SW480 (cell line): Measurements from ENCODE around the gene NKX2-4.
"Not testable (repeated sequence)": the region's sequence is repeated elsewhere in the genome, so short reads cannot be mapped to it uniquely, and the experiment has no call there.

Source experiments
- DNase-seq: peaks from one replicate; pipeline ENCODE4 v3.0.0-alpha.2; 2016; ENCODE audit warnings: low spot score

Gene NKX2-4

GRCh38 chr20:21393816-21394519 lies 3.4 kb downstream of the NKX2-4 start:
- no peak for DNase-seq

DNA sequence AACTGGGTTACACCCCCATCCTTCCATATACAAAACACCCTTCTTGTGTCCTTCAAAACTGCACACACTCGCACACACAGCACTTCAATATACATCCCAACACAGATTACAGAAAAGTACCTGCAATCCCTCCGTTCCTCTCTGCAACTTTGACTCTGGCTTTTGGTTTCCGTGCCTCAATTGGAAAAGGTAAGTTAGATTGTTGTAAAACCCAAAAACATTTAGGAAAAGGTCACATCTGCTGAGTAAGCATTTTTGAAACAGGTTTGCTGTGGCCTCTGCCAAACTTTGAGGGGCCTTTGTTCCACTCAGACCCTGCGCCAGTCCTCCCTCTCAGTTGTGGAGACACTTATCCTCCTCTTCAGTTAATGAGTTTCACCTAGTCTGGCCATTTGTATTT lies 4.2 kb downstream of the NKX2-4 start:
- DNase-seq, result no peak

- DNase-seq, result no peak
These were observed 5.4 kb downstream of the NKX2-4 start for GRCh38 chr20:21391972-21392352.

- DNase-seq, result no peak
These were observed 5.9 kb downstream of the NKX2-4 start for GRCh38 chr20:21391185-21391971.

GRCh38 chr20:21390768-21391167 lies 6.6 kb downstream of the NKX2-4 start:
- DNase-seq, result no peak

- no peak for DNase-seq
These were observed 8.0 kb downstream of the NKX2-4 start for GRCh38 chr20:21389368-21389767.

DNA sequence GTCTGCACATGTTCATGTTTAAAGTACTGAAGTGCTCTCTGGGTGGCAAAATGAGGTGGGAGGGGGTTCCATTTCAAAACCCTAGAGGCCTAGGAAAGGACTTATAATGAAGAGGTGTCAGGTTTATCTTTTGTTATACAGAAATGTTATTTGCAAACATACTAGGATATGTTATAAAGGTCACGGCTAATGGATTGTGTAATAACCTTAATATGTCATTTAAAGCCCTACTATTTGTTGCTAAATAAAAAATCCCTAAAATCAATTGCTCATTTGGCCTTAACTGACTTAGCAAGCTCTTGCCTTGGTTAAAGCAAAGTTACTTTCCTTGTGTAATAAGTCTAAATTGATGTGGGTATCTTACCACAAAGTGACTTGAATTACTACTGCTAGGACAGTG lies 8.8 kb downstream of the NKX2-4 start:
- no peak for DNase-seq

DNA sequence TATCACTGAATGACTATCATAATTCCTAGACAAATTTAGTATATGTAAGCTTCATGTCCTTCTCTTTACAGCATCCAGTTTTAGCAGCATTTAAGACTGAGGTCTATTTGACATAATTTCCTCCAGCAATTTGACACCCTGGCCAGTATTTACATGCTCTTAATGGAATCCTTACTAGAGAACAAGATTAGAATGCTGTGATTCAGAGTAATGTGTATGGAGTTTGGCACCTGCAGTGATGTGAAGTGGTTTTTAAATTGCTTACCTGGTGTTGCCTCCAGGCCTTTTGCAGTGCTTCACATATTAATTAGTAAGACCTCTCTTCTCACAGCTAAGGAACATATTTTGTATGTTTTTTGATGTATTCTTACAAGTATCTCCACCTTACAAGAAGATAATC lies 9.8 kb downstream of the NKX2-4 start:
- DNase-seq, result no peak

DNA sequence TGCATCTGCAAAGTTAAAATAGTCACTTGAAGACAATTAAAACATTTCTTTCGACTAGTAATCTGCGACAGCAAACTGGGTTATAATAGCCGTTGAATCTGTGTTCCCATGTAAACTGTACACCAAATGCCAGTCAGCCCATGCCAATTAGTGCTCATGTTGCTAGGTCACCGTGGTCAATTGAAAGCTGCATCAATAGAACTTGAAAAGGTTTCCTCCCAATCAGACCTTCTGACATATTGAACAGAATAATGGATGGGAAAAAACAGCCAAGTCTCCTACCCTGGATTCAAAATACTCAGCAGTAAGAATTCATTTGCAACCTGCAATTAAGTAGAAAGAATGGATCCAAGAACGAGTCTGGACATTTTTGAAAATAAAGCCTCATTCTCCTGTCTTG lies 11.2 kb downstream of the NKX2-4 start:
- DNase-seq, result no peak

DNA sequence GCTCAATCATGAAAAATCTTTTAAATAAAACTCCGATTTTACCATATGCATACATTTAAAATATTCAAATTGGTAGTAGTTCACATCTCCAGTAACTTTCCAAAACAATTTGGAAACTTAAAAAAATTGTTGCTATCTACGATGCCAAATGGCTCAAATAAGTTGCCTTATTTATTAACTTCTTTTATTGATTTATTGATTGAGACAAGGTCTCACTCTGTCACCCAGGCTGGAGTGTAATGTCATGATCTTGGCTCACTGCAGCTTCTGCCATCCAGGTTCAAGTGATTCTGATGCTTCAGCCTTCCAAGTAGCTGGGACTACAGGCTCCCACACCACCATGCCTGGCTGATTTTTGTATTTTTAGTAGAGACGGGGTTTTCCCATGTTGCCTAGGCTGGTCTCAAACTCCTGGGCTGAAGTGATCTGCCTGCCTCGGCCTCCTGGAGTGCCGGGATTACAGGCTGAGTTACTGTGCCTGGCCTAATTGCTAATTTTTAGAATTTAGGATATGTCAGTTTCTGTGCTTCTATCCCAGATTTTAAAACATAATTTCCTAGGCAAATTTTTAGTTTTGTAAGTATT lies 12.9 kb downstream of the NKX2-4 start:
- DNase-seq, result no peak

- no peak for DNase-seq
These were observed 15.7 kb downstream of the NKX2-4 start for GRCh38 chr20:21381619-21382018.

- no peak for DNase-seq
These were observed 16.6 kb downstream of the NKX2-4 start for GRCh38 chr20:21380711-21381110.

- DNase-seq, result no peak
These were observed 19.1 kb downstream of the NKX2-4 start for GRCh38 chr20:21378259-21378658.

DNA sequence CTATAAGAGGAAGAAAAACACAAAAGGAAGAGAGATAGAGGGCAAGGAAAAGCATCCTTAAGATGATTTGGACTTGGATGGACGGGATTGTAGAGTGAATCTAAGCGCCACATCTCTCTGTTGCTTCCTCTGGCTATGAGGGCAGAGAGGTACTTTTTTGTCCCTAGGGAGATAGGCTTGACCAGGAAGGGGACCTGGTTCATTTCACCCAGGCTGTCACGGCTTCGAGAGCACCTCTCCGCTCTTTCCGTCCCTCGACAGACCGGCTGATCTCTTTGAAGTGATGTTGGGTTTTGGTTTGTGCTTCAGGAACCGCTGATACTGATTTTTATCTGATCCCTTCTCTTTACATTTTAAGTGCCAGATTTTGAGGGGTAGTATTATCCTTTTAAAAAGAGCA lies 19.6 kb downstream of the NKX2-4 start:
- DNase-seq, result no peak

- DNase-seq, result no peak
These were observed 20.7 kb downstream of the NKX2-4 start for GRCh38 chr20:21376626-21377025.

- no peak for DNase-seq
These were observed 23.9 kb downstream of the NKX2-4 start for GRCh38 chr20:21373436-21373835.

- no peak for DNase-seq
These were observed 25.3 kb downstream of the NKX2-4 start for GRCh38 chr20:21372016-21372415.

DNA sequence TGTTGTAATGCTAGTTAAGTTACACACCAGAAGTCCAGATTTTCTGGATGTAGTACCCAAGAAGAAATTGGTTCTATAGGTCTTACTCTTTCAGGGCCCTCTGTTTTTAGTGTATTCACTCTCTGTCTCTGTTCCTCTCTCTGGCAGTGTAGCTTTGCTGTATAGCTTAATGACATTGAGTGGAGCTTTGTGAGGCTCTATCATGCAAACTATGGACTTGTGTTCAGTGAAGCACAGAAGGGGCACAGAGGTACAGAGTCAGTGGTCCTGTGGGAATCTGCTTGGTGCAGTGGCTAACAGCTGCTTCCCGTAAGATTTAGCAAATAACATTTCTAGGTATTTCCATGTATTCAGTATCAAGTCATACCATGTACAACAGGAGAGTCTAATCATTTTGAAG lies 26.1 kb downstream of the NKX2-4 start:
- no peak for DNase-seq

GRCh38 chr20:21368791-21369190 lies 28.5 kb downstream of the NKX2-4 start:
- no peak for DNase-seq

- DNase-seq, result not testable (repeated sequence)
These were observed 31.1 kb downstream of the NKX2-4 start for GRCh38 chr20:21366273-21366672.

DNA sequence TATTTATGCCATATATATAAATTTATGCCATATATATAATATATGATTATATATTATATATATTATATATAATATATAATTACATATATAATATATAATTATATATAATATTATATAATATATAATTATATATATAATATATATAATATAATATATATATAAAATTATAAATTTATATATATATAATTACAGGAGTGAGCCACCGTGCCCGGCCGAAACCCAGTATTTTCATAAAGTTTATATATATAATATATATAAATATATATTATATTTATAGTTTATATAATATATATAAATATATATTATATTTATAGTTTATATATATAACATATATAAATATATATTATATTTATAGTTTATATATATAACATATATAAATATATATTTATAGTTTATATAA lies 31.6 kb downstream of the NKX2-4 start:
- no peak for DNase-seq

DNA sequence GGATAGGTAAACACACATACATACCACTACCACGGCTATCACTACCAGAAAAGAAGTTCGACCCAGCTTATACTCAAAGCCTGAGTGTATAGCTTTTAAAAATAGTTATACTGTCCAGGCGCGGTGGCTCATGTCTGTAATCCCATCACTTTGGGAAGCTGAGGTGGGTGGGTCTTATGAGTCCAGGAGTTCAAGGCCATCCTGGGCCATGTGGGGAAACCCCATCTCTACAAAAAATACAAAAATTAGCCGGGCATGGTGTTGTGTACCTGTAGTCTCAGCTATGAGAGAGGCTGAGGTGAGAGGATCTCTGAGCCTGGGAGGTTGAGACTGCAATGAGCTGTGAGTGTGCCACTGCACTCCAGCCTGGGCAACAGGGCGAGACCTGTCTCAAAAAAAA lies 32.9 kb downstream of the NKX2-4 start:
- DNase-seq, result no peak

- DNase-seq, result no peak
These were observed 36.1 kb downstream of the NKX2-4 start for GRCh38 chr20:21361266-21361665.
